ENCODE data around the gene PDCD1.

- no peak for TF ChIP-seq EZH2 (IDR thresholded peaks at IDR 0.05; ENCODE audit: borderline replicate concordance, low read length)
- TF ChIP-seq CTCF (conservative IDR thresholded peaks at IDR 0.05 in 1 of 2, IDR thresholded peaks at IDR 0.05 in 1 of 2; ENCODE audit: extremely low read depth in 1 of 2, insufficient read depth in 1 of 2, low read depth in 1 of 2, low read length in 2 of 2), result no peak
These were observed 43.8 kb upstream of the PDCD1 start for GRCh38 chr2:241902357-241902991.
